Parathyroid adenoma (tissue), 2 donors: ENCODE results near the gene PEPD.

Experiments used
- H2AFZ ChIP-seq: fragments of 300-600 bp; sonication (generic); one replicate; pipeline ENCODE4 v1.7.0; 2017; ENCODE audit warnings: antibody characterized with exemption, mild to moderate bottlenecking
- H3K27ac ChIP-seq: fragments of 300-600 bp; sonication (generic); one replicate; pipeline ENCODE4 v1.7.0; 2017
- H3K27me3 ChIP-seq: fragments of 300-600 bp; sonication (generic); one replicate; pipeline ENCODE4 v1.7.0; 2017; ENCODE audit warnings: low read length; ENCODE audit not compliant: control insufficient read depth, insufficient read depth
- H3K36me3 ChIP-seq: fragments of 300-600 bp; sonication (generic); one replicate; pipeline ENCODE4 v1.7.0; 2017; ENCODE audit warnings: low read length; ENCODE audit not compliant: control insufficient read depth, insufficient read depth
- H3K4me1 ChIP-seq: fragments of 300-600 bp; sonication (generic); one replicate; pipeline ENCODE4 v1.7.0; 2017; ENCODE audit warnings: control low read depth
- H3K4me2 ChIP-seq: fragments of 300-600 bp; sonication (generic); one replicate; pipeline ENCODE4 v1.7.0; 2017; ENCODE audit warnings: low read length
- H3K4me3 ChIP-seq: fragments of 300-600 bp; sonication (generic); one replicate; pipeline ENCODE4 v1.7.0; 2017; ENCODE audit warnings: low read depth, low read length
- H3K79me2 ChIP-seq: fragments of 300-600 bp; sonication (generic); one replicate; pipeline ENCODE4 v1.7.0; 2017; ENCODE audit warnings: control low read depth
- H3K9ac ChIP-seq: fragments of 300-600 bp; sonication (generic); one replicate; pipeline ENCODE4 v1.7.0; 2017; ENCODE audit warnings: mild to moderate bottlenecking
- H3K9me3 ChIP-seq: fragments of 300-600 bp; sonication (generic); one replicate; pipeline ENCODE4 v1.7.0; 2017; ENCODE audit warnings: low read length; ENCODE audit not compliant: control insufficient read depth
- CTCF ChIP-seq: fragments of 300-600 bp; sonication (generic); IDR thresholded peaks from one replicate; pipeline ENCODE4 v1.7.0; 2017; ENCODE audit warnings: antibody characterized with exemption, mild to moderate bottlenecking
- donor health status: primary hyperparathyroidism.

The PEPD gene

GRCh38 chr19:33404506-33405253, 116.9 kb downstream of the PEPD start:
- no peak overlapping the region for H3K27ac ChIP-seq
- no peak for TF ChIP-seq CTCF
- no peaks in the 10 kb centered on the region for H3K4me1 ChIP-seq
- no peaks in the 10 kb centered on the region for H3K79me2 ChIP-seq
- no peak overlapping the region for H3K4me2 ChIP-seq
- H3K9me3 ChIP-seq: no peaks in the 10 kb centered on the region
- no peak overlapping the region for H3K9ac ChIP-seq
- no peak overlapping the region for H2AFZ ChIP-seq
- no peaks in the 10 kb centered on the region for H3K27me3 ChIP-seq
- H3K36me3 ChIP-seq: no peaks in the 10 kb centered on the region
- no peak overlapping the region for H3K4me3 ChIP-seq

- no peaks in the 10 kb centered on the region for H3K4me1 ChIP-seq
- no peak overlapping the region for H3K4me3 ChIP-seq
- H3K4me2 ChIP-seq: no peak overlapping the region
- H3K27me3 ChIP-seq: no peaks in the 10 kb centered on the region
- no peaks in the 10 kb centered on the region for H3K79me2 ChIP-seq
- H3K36me3 ChIP-seq: no peaks in the 10 kb centered on the region
- no peak overlapping the region for H3K9ac ChIP-seq
- no peak overlapping the region for H3K27ac ChIP-seq
- H2AFZ ChIP-seq: no peak overlapping the region
- no peaks in the 10 kb centered on the region for H3K9me3 ChIP-seq
- TF ChIP-seq CTCF: no peak
These were observed 117.7 kb downstream of the PEPD start for GRCh38 chr19:33403973-33404304.

DNA sequence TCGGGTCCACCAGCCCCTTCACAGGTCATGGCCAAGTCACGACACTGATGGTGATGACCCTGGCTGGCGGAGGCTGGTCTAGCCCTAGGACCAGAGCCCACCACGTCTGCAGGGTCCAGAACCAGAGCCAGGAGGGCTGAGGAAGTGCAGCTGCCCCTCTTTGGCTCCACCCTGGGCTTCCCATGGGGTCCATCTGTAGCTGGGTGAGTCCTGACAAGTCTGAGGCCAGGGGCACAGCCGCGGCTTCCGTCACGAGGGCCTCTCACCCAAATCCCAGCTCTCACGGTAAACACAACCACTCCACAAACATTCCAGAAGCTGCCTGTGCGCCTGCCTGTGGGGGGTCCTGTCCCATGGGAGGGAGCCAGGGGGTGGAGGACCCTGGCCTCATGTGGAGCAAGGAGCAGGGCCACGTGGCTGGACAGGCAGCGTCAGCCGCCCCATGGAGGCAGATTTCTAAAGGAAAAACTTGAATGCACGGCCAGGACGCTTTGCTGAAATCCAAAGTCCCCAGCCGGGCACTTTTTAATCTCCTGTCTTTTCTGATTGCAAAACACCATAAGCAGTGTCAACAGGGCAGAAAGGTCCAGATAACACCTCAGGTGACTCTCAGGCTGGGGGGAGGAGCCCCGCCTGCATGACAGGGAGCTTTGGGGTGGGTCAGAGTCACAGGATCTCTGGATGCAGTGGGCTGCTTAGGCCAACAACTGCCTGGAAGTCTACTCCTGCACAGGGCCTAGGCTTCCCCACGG, 118.2 kb downstream of the PEPD start:
- H2AFZ ChIP-seq: no peak overlapping the region
- H3K4me2 ChIP-seq: no peak overlapping the region
- no peaks in the 10 kb centered on the region for H3K9me3 ChIP-seq
- no peaks in the 10 kb centered on the region for H3K27me3 ChIP-seq
- no peak overlapping the region for H3K27ac ChIP-seq
- no peaks in the 10 kb centered on the region for H3K79me2 ChIP-seq
- no peak overlapping the region for H3K4me3 ChIP-seq
- H3K36me3 ChIP-seq: no peaks in the 10 kb centered on the region
- no peak for TF ChIP-seq CTCF
- H3K9ac ChIP-seq: no peak overlapping the region
- no peaks in the 10 kb centered on the region for H3K4me1 ChIP-seq

DNA sequence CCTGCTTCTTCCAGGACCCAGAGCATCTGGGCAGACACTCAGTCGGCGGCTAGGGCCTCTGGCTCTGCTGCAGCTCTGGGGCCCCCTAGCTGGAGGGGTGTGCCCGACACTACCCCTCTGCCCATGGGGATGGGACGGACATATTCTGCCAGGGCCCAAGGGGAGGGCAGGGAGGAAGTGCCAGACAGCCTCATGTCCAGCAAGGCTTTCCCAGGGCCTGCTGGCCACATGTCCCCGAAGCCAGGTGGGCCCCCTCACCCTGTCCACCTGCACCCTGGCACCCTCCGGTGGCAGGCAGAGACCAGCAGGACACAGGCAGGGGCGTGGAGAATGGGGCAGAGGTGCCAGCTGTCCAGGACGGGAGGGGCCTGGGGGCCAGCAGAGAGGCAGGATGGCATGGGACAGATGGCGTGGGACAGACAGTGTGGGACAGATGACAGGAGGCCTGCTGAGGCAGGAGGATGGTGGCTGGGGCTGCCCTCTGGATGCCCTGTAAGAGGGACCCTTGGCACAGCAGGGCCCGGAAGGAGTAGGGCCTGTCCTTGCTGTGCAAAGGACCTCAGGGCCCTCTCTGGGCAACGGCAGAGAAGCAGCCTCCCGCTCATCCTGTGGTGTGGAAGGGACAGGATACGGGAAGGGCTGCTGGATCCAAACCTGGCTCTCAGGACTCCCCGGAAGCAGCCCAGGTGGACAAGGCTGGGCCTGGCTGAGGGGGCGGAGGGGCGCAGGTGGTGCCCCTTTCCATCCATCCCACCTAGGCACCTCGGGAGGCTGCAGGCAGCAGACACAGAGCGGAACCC, 119.0 kb downstream of the PEPD start:
- Histone ChIP-seq H3K79me2 (no peaks in the 10 kb centered on the region), H3K27me3 (no peaks in the 10 kb centered on the region), H3K27ac (no peak overlapping the region), H3K4me1 (no peaks in the 10 kb centered on the region), H3K4me3 (no peak overlapping the region), H3K4me2 (no peak overlapping the region), H2AFZ (no peak overlapping the region), H3K9me3 (no peaks in the 10 kb centered on the region), H3K36me3 (no peaks in the 10 kb centered on the region), H3K9ac (no peak overlapping the region)
- no peak for TF ChIP-seq CTCF
